ENCODE data around the gene PHLDB3. TPM values are rescaled to one million over a fixed set of nuclear protein-coding genes. Genes with fewer than 3 reads are reported as not detected.

Gene PHLDB3
- total and polyA plus RNA-seq, 2 of the 13 experiments (the other 11 are each of a cell fraction or from before 2014, with no cell fraction given) = 11.3 to 14.5 TPM

- TF ChIP-seq SRSF9 (IDR thresholded peaks at IDR 0.05; ENCODE audit: borderline replicate concordance, insufficient read depth, low read depth, low read length, poor library complexity, severe bottlenecking) (no peak), MYC (CRISPR knock-in tag; IDR thresholded peaks at IDR 0.05; ENCODE audit: borderline replicate concordance) (peak; percentile 57), HNRNPL (IDR thresholded peaks at IDR 0.05; ENCODE audit: low read depth, low read length) (peak; percentile 74; the same call in 1 of the 2 replicates), HBP1 (CRISPR knock-in tag; IDR thresholded peaks at IDR 0.05; ENCODE audit: low read depth) (peak; percentile 43; the same call in 1 of the 2 replicates), ZNF687 (CRISPR knock-in tag; IDR thresholded peaks at IDR 0.05) (peak; percentile 73), NONO (IDR thresholded peaks at IDR 0.05) (no peak), NONO (CRISPR knock-in tag; conservative IDR thresholded peaks at IDR 0.05) (no peak; the same call in 1 of the 2 replicates), KDM5B (CRISPR knock-in tag; IDR thresholded peaks at IDR 0.05; ENCODE audit: borderline replicate concordance) (peak; percentile 51; the same call in 1 of the 2 replicates), CREB3 (CRISPR knock-in tag; IDR thresholded peaks at IDR 0.05) (0 out of 2 replicates have a peak, but pooled peaks have one; percentile 16), ZNF407 (CRISPR knock-in tag; IDR thresholded peaks at IDR 0.05; ENCODE audit: not compliant biosample characterization) (no peak)
Observed at GRCh38 chr19:43504426-43505185, at the start of gene PHLDB3 (continued).
